Right ventricle myocardium superior (tissue), 1 donor: ENCODE data around the gene WIPF2. TPM values are rescaled to one million over a fixed set of nuclear protein-coding genes. Genes with fewer than 3 reads are reported as not detected.

Source experiments
- ATAC-seq: fragments of 200-7000 bp; cut with Tn5 transposase; one replicate; pipeline ENCODE4 v1.9.1; 2020; ENCODE audit warnings: mild to moderate bottlenecking; ENCODE audit not compliant: poor library complexity
- DNase-seq: peaks from one replicate; pipeline ENCODE4 v3.0.0-alpha.2; 2020
- intact Hi-C: fragments of 100-400 bp; cut with DNase I; formaldehyde crosslinking; loops from one replicate; pipeline ENCODE4 v1.11.2; 2022
- total RNA-seq: library from RNA; stranded (reverse); fragmentation: NEBNext Ultra II Directional; extraction: Animal tissue kit (Norgen Biotek cat#: 25700); gene quantifications from one replicate; pipeline ENCODE4 v1.2.1, GENCODE V29; 2021
- donor health status: DM: no; HTN: yes; CAD: no; lungs with severe emphysema.

Gene WIPF2
- total RNA-seq, 1 donor from 2014 or later: 11.8 TPM

- peak; percentile 97 for DNase-seq
- ATAC-seq: peak; percentile 89
- intact Hi-C loops: no loop called here
Measured at GRCh38 chr17:40317880-40318829, 99.1 kb downstream of the WIPF2 start.

DNA sequence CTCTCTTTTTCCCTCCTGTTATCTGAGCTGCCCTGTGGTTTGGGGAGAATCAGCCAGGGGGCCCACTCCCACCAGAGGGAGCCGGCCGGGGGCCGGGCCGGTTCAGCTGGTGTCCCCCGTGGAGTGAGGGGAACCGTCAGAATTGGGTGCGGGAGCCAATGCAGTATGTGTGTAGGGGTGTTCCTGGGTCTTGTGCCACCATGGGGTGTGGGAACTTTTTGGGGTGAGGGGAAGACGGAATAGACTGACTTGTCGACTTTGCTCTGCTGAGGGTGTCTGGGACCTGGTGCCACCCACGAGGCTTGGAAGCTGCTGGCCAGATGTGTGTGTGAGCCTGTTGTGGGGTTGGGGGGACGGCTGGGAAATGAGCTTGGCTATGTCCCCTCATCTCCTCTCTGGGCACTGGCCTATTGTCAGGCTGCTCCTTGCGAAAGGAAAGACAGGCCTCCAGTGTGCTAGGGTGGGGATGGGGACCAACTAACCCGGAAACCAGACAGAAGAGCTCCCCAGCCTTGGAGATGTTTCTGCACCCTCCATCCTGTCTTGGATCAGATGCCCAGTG lies 99.8 kb downstream of the WIPF2 start:
- ATAC-seq (no peak), DNase-seq (no peak)
- intact Hi-C loops: no loop called here

DNA sequence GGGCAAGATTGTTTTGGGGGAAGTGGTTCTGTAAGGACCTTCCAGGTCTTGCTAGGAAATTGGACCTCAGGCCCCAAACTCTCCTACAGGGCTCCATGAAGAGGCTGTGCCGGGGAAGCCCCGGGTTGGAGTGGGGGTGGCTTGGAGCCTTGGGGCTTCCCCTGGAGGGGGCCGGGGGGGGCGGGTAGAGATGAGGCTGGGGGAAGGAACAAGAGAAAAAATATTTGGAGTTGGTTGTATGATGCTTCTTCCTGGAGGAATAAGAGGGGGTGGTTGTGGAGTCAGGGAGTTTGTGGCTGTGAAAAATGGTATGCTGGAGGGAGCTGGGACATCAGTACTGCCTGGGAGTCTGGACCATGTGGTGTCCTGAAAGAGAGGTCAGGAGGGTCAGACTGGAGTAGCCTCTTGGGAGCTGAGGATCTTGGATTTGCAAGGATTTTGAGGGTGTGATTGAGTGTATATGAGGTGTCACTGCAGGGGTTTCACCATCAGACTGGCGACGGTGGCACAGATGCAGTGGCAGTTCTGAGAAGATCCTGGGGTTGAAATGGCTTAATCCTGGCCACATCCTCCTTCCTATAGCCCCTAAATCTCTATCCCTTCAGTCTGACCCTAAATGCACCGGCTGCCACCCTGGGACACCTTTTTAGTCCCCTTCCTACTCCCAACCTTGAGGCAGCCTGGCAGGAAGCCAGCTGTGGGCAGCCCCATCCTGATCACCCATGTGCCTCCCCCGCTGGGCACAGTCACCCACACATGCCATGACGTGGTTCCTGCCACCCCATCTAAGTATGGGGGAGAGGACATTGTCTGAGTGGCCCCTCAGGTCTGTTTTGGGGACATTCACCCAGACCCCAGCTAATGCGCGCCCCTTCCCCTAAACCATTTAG lies 100.8 kb downstream of the WIPF2 start:
- no peak for ATAC-seq
- DNase-seq: no peak
- intact Hi-C loops: no loop called here

GRCh38 chr17:40320756-40321523 lies 101.8 kb downstream of the WIPF2 start:
- peak; percentile 85 for DNase-seq
- intact Hi-C loops: no loop called here
- peak; percentile 5 for ATAC-seq

DNA sequence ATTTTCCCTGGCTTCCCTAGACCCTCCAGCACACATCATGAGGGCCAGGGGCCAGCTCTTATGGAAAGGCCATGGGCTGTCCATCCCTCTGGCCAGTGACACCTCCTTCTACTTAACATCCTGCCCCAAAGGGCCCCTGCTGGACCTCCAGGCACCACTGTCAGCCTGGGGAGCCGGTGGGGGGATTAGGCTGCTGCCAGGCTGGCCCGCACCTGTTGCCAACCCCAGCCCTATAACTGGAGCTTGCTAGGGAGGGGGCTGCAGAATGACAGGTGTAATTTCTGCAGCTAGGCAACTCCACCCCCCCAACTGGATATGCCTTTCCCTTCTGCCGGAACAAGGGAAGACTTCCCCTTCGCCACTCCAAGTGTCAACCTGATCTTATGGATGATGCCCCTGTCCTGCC lies 102.4 kb downstream of the WIPF2 start:
- intact Hi-C loops: no loop called here
- ATAC-seq (no peak), DNase-seq (no peak)

GRCh38 chr17:40321961-40322357 lies 102.9 kb downstream of the WIPF2 start:
- DNase-seq (peak; percentile 87), ATAC-seq (peak; percentile 42)
- intact Hi-C loops: no loop called here

GRCh38 chr17:40322358-40323315 lies 103.5 kb downstream of the WIPF2 start:
- intact Hi-C loops: no loop called here
- peak; percentile 82 for DNase-seq
- peak; percentile 35 for ATAC-seq

GRCh38 chr17:40323391-40324381 lies 104.6 kb downstream of the WIPF2 start:
- ATAC-seq (peak; percentile 2), DNase-seq (peak; percentile 84)
- intact Hi-C loops: no loop called here

DNA sequence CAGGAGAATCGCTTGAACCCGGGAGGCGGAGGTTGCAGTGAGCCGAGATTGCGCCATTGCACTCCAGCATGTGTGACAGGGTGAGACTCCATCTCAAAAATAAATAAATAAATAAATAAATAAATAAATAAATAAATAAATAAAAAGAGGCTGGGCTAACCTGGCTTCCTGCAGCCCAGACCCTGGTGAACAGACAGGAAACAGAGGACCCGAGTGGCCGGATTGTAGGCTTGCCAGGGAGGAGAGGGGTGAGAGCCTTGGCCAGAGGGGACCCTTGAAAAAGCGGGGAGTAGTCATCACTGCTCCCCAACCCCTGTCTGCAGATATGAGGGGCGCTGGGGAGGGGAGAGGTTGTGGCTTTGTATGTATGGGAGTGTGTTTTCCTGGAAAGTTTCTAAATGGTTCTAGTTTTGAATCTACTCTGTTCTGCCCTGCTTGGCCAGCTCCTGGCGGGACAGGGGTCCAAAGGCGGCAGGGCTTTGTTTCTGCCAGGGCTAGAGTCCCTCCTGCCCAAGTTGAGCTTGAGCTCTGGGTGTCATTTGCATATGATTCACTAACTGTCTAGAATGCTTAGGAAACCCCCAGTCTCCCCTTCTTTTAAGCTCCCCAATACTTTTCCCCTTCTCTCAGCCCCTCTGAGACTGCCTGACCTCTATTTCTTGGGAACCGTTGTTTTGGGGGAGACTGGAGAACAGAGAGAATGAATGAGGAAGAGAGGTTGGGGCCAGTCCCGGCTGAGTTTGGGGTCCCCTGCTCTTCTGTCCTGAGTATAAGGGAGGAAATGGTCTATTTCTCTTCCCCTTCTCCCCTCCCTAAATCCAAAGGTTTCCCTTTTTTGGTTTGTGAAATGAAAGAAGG lies 106.3 kb downstream of the WIPF2 start:
- intact Hi-C loops: no loop called here
- ATAC-seq (no peak), DNase-seq (no peak)

- intact Hi-C loops: no loop called here
- DNase-seq (no peak), ATAC-seq (no peak)
Measured at GRCh38 chr17:40326014-40326831, 107.1 kb downstream of the WIPF2 start.

GRCh38 chr17:40326832-40327199 lies 107.7 kb downstream of the WIPF2 start:
- ATAC-seq (no peak), DNase-seq (no peak)

GRCh38 chr17:40327244-40327729 lies 108.2 kb downstream of the WIPF2 start:
- intact Hi-C loops: no loop called here
- DNase-seq: no peak
- ATAC-seq: no peak

More at GRCh38 chr17:40326832-40327199, 107.7 kb downstream of the WIPF2 start:
- intact Hi-C loops: no loop called here

- intact Hi-C loops: no loop called here
- ATAC-seq (no peak), DNase-seq (peak; percentile 82)
Measured at GRCh38 chr17:40327735-40328385, 108.8 kb downstream of the WIPF2 start.

DNA sequence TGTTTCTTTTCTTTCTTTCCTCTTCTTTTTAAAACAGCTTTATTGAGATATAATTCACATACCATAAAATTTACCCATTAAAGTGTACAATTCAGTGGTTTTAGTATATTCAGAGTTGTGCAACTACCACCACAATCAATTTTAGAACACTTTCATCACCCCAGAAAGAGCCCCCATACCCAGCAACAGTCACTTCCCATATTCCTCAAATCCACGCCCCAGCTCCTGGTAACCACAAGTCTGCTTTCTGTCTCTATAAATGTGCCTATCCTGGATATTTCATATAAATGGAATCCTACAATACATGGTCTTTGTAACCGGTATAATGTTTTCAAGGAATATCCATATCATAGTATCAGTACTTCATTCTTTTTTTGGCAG lies 109.3 kb downstream of the WIPF2 start:
- intact Hi-C loops: no loop called here

More for the DNA sequence above, 109.3 kb downstream of the WIPF2 start:
- ATAC-seq (no peak), DNase-seq (no peak)
